Transverse colon (tissue), 4 donors: ENCODE data around the gene HAGHL. TPM values are rescaled to one million over a fixed set of nuclear protein-coding genes. Genes with fewer than 3 reads are reported as not detected.

Experiments
- DNase-seq: peaks from one replicate; pipeline ENCODE4 v3.0.0-alpha.2; 2019
- H3K27ac ChIP-seq, 4 donors: fragments of 200-600 bp; sonication (generic); 2 replicates each; pipeline ENCODE4 v1.5.1; 2016 to 2018; ENCODE audit warnings: inconsistent platforms in 4 of 4
- H3K27me3 ChIP-seq: fragments of 200-600 bp; sonication (generic); 2 replicates; pipeline ENCODE4 v1.5.1; 2017; ENCODE audit warnings: inconsistent platforms
- H3K36me3 ChIP-seq, 4 donors: fragments of 200-600 bp; sonication (generic); 2 replicates each; pipeline ENCODE4 v1.5.1; 2017 to 2019; ENCODE audit warnings: inconsistent platforms in 4 of 4
- H3K4me1 ChIP-seq, 4 donors: fragments of 200-600 bp; sonication (generic); 2 replicates each; pipeline ENCODE4 v1.5.1; 2017 to 2020; ENCODE audit warnings: inconsistent platforms in 4 of 4
- H3K4me3 ChIP-seq, 4 donors: fragments of 200-600 bp; sonication (generic); 1 replicate in 1 of 4; 2 replicates in 3 of 4; pipeline versions ENCODE4 v1.5.1 to v1.6.1; 2017 to 2019; ENCODE audit warnings: inconsistent platforms in 4 of 4
- H3K9me3 ChIP-seq, 2 donors: fragments of 200-600 bp; sonication (generic); 2 replicates each; pipeline ENCODE4 v1.5.1; 2017 to 2019; ENCODE audit warnings: inconsistent platforms in 2 of 2
- CTCF ChIP-seq, 5 experiments: fragments of 200-600 bp in 3 of 5; fragments of 450-650 bp in 2 of 5; sonication (generic) in 3 of 5; IDR thresholded peaks; 1 replicate in 2 of 5; 2 replicates in 3 of 5; pipeline ENCODE4 v1.5.1; 2016 to 2017; ENCODE audit warnings: antibody characterized with exemption in 5 of 5, inconsistent platforms in 3 of 5, mild to moderate bottlenecking in 2 of 5, moderate library complexity in 1 of 5
- EP300 ChIP-seq: sonication (generic); formaldehyde crosslinking; IDR thresholded peaks from one replicate; pipeline ENCODE4 v1.6.1; 2017; ENCODE audit warnings: antibody characterized with exemption, low read depth
- POLR2A ChIP-seq: fragments of 450-650 bp; IDR thresholded peaks from one replicate; pipeline ENCODE4 v1.6.1; 2016; ENCODE audit warnings: antibody characterized with exemption, mild to moderate bottlenecking, moderate library complexity
- POLR2AphosphoS5 ChIP-seq, 3 donors: sonication (generic); formaldehyde crosslinking; IDR thresholded peaks; one replicate each; pipeline ENCODE4 v1.6.1; 2016; ENCODE audit warnings: antibody characterized with exemption in 3 of 3
- whole genome bisulfite sequencing, 2 donors: methylation state at CpG; one replicate each; pipeline ENCODE4 v1.1.5; 2018; ENCODE audit warnings: low coverage in 1 of 2; 5-methylcytosine and 5-hydroxymethylcytosine counted together
- in situ Hi-C, 4 donors: fragments of 200-750 bp; cut with MboI; loops; one replicate each; pipeline versions ENCODE4 v1.15.0 to v1.15.1; 2017; ENCODE audit warnings: low sequenced_read_pairs in 3 of 4, low pct_ligation_motif_present in 1 of 4, low pct_unique_long_range_greater_than_20kb in 1 of 4
- intact Hi-C: fragments of 100-400 bp; cut with DNase I; formaldehyde crosslinking; loops from one replicate; pipeline ENCODE4 v1.15.1; 2023; ENCODE audit warnings: low total_unique reads
- total RNA-seq, 4 donors: library from RNA; depleted of rRNA; stranded (reverse); fragments of >200 nt; gene quantifications; one replicate each; pipeline ENCODE4 v1.1.0, GENCODE V29; 2016

The HAGHL gene
- total RNA-seq, 4 donors from 2014 or later: 1.2 to 12.3 (median 5.5) TPM

GRCh38 chr16:700684-701584 lies 26.0 kb upstream of the HAGHL start:
- Histone ChIP-seq H3K4me3 (no peak overlapping the region), H3K27ac (no peak overlapping the region), H3K9me3 (no peaks in the 10 kb centered on the region), H3K36me3 (no peaks in the 10 kb centered on the region), H3K27me3 (peaks cover 82% of the 10 kb centered on the region), H3K4me1 (peaks cover 3 to 14% (median 7%) of the 10 kb centered on the region in 4 donors)
- intact Hi-C loops (no loop called here), in situ Hi-C loops (no loop called here)
- DNase-seq: no peak
- TF ChIP-seq POLR2A (no peak), CTCF (IDR thresholded peaks at IDR 0.05) (no peak), EP300 (no peak)
- 8% methylated on average over 59 of the region's 76 CpGs; no CpG with 5 or more reads in 1 of the 2 donors for WGBS, 2 donors

GRCh38 chr16:702341-702740 lies 24.6 kb upstream of the HAGHL start:
- no peak overlapping the region for H3K27ac ChIP-seq
- H3K4me1 ChIP-seq: peaks cover 0 to 12% (median 8%) of the 10 kb centered on the region in 4 donors
- no peaks in the 10 kb centered on the region for H3K36me3 ChIP-seq
- 79 to 85% methylated on average over 10 to 19 of the region's 19 CpGs for WGBS, 2 donors
- DNase-seq: no peak
- no peaks in the 10 kb centered on the region for H3K9me3 ChIP-seq
- peaks cover 89% of the 10 kb centered on the region for H3K27me3 ChIP-seq
- TF ChIP-seq POLR2AphosphoS5 (IDR thresholded peaks at IDR 0.05): no peak
- no peak for TF ChIP-seq POLR2A
- no peak for TF ChIP-seq CTCF (IDR thresholded peaks at IDR 0.05)
- TF ChIP-seq EP300: no peak
- no peak overlapping the region for H3K4me3 ChIP-seq
- intact Hi-C loops (no loop called here), in situ Hi-C loops (no loop called here)

- H3K4me3 ChIP-seq: no peak overlapping the region
- no peak for DNase-seq
- TF ChIP-seq POLR2AphosphoS5 (IDR thresholded peaks at IDR 0.05): no peak
- no peak for TF ChIP-seq EP300
- TF ChIP-seq CTCF (IDR thresholded peaks at IDR 0.05): no peak
- no peak for TF ChIP-seq POLR2A
- H3K27ac ChIP-seq: no peak overlapping the region
- H3K36me3 ChIP-seq: no peaks in the 10 kb centered on the region
- in situ Hi-C loops: no loop called here
- no peaks in the 10 kb centered on the region for H3K9me3 ChIP-seq
- peaks cover 0 to 12% (median 8%) of the 10 kb centered on the region in 4 donors for H3K4me1 ChIP-seq
- 69% methylated on average over 12 of the region's 12 CpGs; no CpG with 5 or more reads in 1 of the 2 donors for WGBS, 2 donors
- H3K27me3 ChIP-seq: peaks cover 96% of the 10 kb centered on the region
- intact Hi-C loops: no loop called here
Measured at GRCh38 chr16:703406-703805, 23.5 kb upstream of the HAGHL start.

- DNase-seq: no peak
- Histone ChIP-seq H3K4me3 (no peak overlapping the region), H3K27ac (no peak overlapping the region), H3K4me1 (peaks cover 0 to 12% (median 8%) of the 10 kb centered on the region in 4 donors), H3K9me3 (no peaks in the 10 kb centered on the region), H3K27me3 (peaks cover 99% of the 10 kb centered on the region), H3K36me3 (no peaks in the 10 kb centered on the region)
- 73% methylated on average over 7 of the region's 7 CpGs; no CpG with 5 or more reads in 1 of the 2 donors for WGBS, 2 donors
- no peak for TF ChIP-seq POLR2A
- no peak for TF ChIP-seq POLR2AphosphoS5 (IDR thresholded peaks at IDR 0.05)
- no peak for TF ChIP-seq EP300
- TF ChIP-seq CTCF (IDR thresholded peaks at IDR 0.05): no peak
- in situ Hi-C loops: no loop called here
- intact Hi-C loops: no loop called here
Measured at GRCh38 chr16:704047-704446, 22.9 kb upstream of the HAGHL start.
